Panc1 (cell line): Measurements from ENCODE around the gene KAZN. TPM values are rescaled to one million over a fixed set of nuclear protein-coding genes. Genes with fewer than 3 reads are reported as not detected.

Experiments
- ATAC-seq: fragments of 200-7000 bp; cut with Tn5 transposase; 2 replicates; pipeline ENCODE4 v1.9.1; 2020; ENCODE audit warnings: mild to moderate bottlenecking, moderate library complexity
- BruUV-seq: library from RNA; stranded (reverse); fragments of 400-500 nt; replicated peaks from 2 replicates; lab custom pipeline; 2021; lab: Mats Ljungman, UMichigan
- CTCF ChIA-PET: fragments of 300-600 bp; sonication (Branson Sonifier 250); formaldehyde crosslinking; loops from one replicate; lab custom pipeline; 2022; ENCODE audit warnings: antibody characterized with exemption; lab: Charles Lee
- POLR2A ChIA-PET: fragments of 300-600 bp; sonication (Branson Sonifier 250); formaldehyde crosslinking; loops from one replicate; lab custom pipeline; 2022; ENCODE audit warnings: antibody characterized with exemption; lab: Charles Lee
- DNase-seq: peaks from one replicate; pipeline ENCODE4 v3.0.0-alpha.2; 2010; ENCODE audit warnings: low read depth, low spot score
- H3K27ac ChIP-seq: 2 replicates; pipeline ENCODE4 v1.5.1; 2011; ENCODE audit warnings: mild to moderate bottlenecking, low read length, inconsistent platforms
- H3K27me3 ChIP-seq: fragments of 200-500 bp; sonication (Bioruptor generic); 2 replicates; pipeline ENCODE4 v1.6.0; 2014; ENCODE audit warnings: low read length, inconsistent platforms; ENCODE audit not compliant: control insufficient read depth, insufficient read depth
- H3K36me3 ChIP-seq: fragments of 200-500 bp; sonication (Bioruptor generic); 2 replicates; pipeline ENCODE4 v1.5.1; 2014; ENCODE audit warnings: inconsistent platforms, mild to moderate bottlenecking, low read length, moderate library complexity; ENCODE audit not compliant: control insufficient read depth, insufficient read depth
- H3K4me1 ChIP-seq: 2 replicates; pipeline ENCODE4 v1.5.1; 2011; ENCODE audit warnings: inconsistent platforms, mild to moderate bottlenecking, low read length, moderate library complexity; ENCODE audit not compliant: control insufficient read depth, insufficient read depth
- H3K4me3 ChIP-seq, 2 experiments: 2 replicates each; pipeline ENCODE4 v1.5.1; 2011 to 2012; ENCODE audit warnings: low read depth in 2 of 2, low read length in 2 of 2, mild to moderate bottlenecking in 2 of 2, inconsistent platforms in 1 of 2, moderate library complexity in 1 of 2
- H3K9me3 ChIP-seq: fragments of 200-500 bp; sonication (Bioruptor generic); 2 replicates; pipeline ENCODE4 v1.5.1; 2014; ENCODE audit warnings: low read depth, mild to moderate bottlenecking, inconsistent platforms, low read length, moderate library complexity; ENCODE audit not compliant: control insufficient read depth, insufficient read depth
- POLR2AphosphoS5 ChIP-seq: IDR thresholded peaks from 2 replicates; pipeline ENCODE4 v1.6.1; 2012; ENCODE audit warnings: mild to moderate bottlenecking, low read depth, low read length, moderate library complexity
- SIN3A ChIP-seq: IDR thresholded peaks from 2 replicates; pipeline ENCODE4 v1.6.1; 2012; ENCODE audit warnings: low read depth, mild to moderate bottlenecking, low read length, moderate library complexity, borderline replicate concordance; ENCODE audit not compliant: insufficient read depth
- TCF7L2 ChIP-seq: IDR thresholded peaks from 2 replicates; pipeline ENCODE4 v1.6.1; 2011; ENCODE audit warnings: mild to moderate bottlenecking, low read depth, low read length, inconsistent platforms
- in situ Hi-C: cut with HindIII; loops from 2 replicates; pipeline ENCODE4 v1.10.0; 2016; ENCODE audit warnings: low sequenced_read_pairs, low pct_unique_long_range_greater_than_20kb
- intact Hi-C: fragments of 100-400 bp; cut with micrococcal nuclease; formaldehyde crosslinking; loops from one replicate; pipeline ENCODE4 v1.10.0; 2022; ENCODE audit not compliant: unreplicated experiment
- total RNA-seq: library from RNA; stranded (reverse); gene quantifications from one replicate; pipeline ENCODE4 v1.2.1, GENCODE V29; 2021; ENCODE audit not compliant: unreplicated experiment
- TF ChIP-seq, protein P1 (sequence below), 2 experiments: IDR thresholded peaks; 2 replicates each; pipeline ENCODE4 v1.6.1; 2011 to 2012; ENCODE audit warnings: low read depth in 2 of 2, control low read depth in 1 of 2, low read length in 1 of 2, mild to moderate bottlenecking in 1 of 2, moderate library complexity in 1 of 2; ENCODE audit not compliant: insufficient read depth in 1 of 2
- TF ChIP-seq, protein P2 (sequence below): fragments of 450-650 bp; IDR thresholded peaks from 2 replicates; pipeline ENCODE4 v1.5.1; 2017; ENCODE audit warnings: mild to moderate bottlenecking

KAZN gene
- total RNA-seq, 1 experiment from 2014 or later = 6.6 TPM

DNA sequence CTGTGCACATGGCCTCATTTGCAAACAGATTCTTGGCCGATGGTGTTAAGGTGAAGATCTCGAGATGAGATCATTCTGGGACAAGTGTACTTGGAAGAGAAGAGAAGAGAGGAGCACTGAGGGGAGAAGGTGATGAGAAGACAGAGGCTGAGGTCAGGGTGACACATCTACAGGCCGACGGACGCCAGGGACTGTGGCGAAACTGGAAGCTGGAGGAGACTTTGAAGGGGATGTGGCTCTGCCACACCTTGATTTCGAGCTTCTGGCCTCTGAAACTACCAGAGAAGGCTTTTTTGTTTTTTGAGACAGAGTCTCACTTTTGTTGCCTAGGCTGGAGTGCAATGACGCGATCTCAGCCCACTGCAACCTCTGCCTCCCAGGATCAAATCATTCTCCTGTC is 417.5 kb downstream of the KAZN start:
- ChIA-PET POLR2A (no interaction called here), CTCF (interaction anchor here (0.7 kb wide), 1 partner anchor 31 kb away, joined by 3 read pairs; no protein-coding TSS in a partner anchor)
- Histone ChIP-seq H3K4me3 (no peak overlapping the region), H3K27me3 (no peaks in the 10 kb centered on the region), H3K36me3 (no peaks in the 10 kb centered on the region), H3K9me3 (no peaks in the 10 kb centered on the region), H3K27ac (no peak overlapping the region), H3K4me1 (no peaks in the 10 kb centered on the region)
- no peak for DNase-seq
- TF ChIP-seq, protein P1, sequence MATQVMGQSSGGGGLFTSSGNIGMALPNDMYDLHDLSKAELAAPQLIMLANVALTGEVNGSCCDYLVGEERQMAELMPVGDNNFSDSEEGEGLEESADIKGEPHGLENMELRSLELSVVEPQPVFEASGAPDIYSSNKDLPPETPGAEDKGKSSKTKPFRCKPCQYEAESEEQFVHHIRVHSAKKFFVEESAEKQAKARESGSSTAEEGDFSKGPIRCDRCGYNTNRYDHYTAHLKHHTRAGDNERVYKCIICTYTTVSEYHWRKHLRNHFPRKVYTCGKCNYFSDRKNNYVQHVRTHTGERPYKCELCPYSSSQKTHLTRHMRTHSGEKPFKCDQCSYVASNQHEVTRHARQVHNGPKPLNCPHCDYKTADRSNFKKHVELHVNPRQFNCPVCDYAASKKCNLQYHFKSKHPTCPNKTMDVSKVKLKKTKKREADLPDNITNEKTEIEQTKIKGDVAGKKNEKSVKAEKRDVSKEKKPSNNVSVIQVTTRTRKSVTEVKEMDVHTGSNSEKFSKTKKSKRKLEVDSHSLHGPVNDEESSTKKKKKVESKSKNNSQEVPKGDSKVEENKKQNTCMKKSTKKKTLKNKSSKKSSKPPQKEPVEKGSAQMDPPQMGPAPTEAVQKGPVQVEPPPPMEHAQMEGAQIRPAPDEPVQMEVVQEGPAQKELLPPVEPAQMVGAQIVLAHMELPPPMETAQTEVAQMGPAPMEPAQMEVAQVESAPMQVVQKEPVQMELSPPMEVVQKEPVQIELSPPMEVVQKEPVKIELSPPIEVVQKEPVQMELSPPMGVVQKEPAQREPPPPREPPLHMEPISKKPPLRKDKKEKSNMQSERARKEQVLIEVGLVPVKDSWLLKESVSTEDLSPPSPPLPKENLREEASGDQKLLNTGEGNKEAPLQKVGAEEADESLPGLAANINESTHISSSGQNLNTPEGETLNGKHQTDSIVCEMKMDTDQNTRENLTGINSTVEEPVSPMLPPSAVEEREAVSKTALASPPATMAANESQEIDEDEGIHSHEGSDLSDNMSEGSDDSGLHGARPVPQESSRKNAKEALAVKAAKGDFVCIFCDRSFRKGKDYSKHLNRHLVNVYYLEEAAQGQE (IDR thresholded peaks at IDR 0.05; ENCODE audit: insufficient read depth in 1 of 2, low read depth in 2 of 2, low read length in 1 of 2) = no peak
- no peak for TF ChIP-seq POLR2AphosphoS5
- TF ChIP-seq SIN3A = no peak
- TF ChIP-seq TCF7L2 = no peak
- no peak for ATAC-seq
- in situ Hi-C loops (no loop called here), intact Hi-C loops (no loop called here)
- BruUV-seq = no TSS peak

DNA sequence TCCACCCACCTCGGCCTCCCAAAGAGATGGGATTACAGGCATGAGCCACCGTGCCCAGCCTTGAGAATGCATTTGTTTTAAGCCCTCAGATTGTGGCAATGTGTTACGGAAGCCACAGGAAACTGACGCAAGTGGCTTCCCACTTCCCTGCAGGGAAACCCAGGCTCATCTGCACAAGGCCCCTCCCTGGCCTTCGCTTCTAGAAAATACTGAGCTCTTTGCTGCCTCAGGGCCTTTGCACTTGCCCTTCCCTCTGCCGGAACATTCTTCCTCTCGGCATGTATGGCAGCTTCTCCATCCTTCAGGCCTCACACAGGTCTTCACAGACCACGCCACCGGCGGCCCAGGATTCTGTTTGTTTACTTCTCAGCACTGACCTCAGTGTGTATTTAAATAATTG is 418.0 kb downstream of the KAZN start:
- TF ChIP-seq TCF7L2 (no peak), SIN3A (no peak), POLR2AphosphoS5 (no peak)
- TF ChIP-seq, protein P2, sequence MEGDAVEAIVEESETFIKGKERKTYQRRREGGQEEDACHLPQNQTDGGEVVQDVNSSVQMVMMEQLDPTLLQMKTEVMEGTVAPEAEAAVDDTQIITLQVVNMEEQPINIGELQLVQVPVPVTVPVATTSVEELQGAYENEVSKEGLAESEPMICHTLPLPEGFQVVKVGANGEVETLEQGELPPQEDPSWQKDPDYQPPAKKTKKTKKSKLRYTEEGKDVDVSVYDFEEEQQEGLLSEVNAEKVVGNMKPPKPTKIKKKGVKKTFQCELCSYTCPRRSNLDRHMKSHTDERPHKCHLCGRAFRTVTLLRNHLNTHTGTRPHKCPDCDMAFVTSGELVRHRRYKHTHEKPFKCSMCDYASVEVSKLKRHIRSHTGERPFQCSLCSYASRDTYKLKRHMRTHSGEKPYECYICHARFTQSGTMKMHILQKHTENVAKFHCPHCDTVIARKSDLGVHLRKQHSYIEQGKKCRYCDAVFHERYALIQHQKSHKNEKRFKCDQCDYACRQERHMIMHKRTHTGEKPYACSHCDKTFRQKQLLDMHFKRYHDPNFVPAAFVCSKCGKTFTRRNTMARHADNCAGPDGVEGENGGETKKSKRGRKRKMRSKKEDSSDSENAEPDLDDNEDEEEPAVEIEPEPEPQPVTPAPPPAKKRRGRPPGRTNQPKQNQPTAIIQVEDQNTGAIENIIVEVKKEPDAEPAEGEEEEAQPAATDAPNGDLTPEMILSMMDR = no peak
- TF ChIP-seq, protein P1 (IDR thresholded peaks at IDR 0.05; ENCODE audit: insufficient read depth in 1 of 2, low read depth in 2 of 2, low read length in 1 of 2) = no peak
- Histone ChIP-seq H3K4me3 (no peak overlapping the region), H3K36me3 (no peaks in the 10 kb centered on the region), H3K9me3 (no peaks in the 10 kb centered on the region), H3K4me1 (no peaks in the 10 kb centered on the region), H3K27me3 (no peaks in the 10 kb centered on the region), H3K27ac (no peak overlapping the region)
- in situ Hi-C loops = no loop called here
- intact Hi-C loops = no loop called here
- no TSS peak for BruUV-seq
- ATAC-seq (no peak), DNase-seq (no peak)
- ChIA-PET POLR2A (no interaction called here), CTCF (interaction anchor here (0.7 kb wide), 1 partner anchor 31 kb away, joined by 3 read pairs; no protein-coding TSS in a partner anchor)
